ENCODE measurements around the gene PDZRN4.
"Not testable (repeated sequence)": the region's sequence is repeated elsewhere in the genome, so short reads cannot be mapped to it uniquely, and the experiment has no call there.

The PDZRN4 gene

DNA sequence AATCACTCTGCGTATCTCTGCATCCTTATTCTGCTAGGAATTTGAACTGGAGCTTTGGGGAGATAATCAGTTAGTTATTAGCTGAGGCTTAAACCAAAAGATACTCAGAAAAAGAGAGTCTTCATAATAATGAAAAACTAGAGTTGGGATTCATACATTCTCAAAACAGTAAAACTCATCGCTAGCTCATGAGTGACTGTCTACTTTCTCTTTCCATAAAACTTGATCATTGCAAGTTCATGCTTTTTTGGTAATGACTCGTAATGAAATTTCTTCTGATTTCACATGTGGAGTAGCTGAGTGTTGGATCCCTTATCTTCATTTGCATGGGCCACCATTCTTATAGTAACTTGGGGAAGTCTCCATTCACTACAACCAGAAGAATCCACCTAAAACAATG, 397.7 kb downstream of the PDZRN4 start:
- DNase-seq, result no peak

DNA sequence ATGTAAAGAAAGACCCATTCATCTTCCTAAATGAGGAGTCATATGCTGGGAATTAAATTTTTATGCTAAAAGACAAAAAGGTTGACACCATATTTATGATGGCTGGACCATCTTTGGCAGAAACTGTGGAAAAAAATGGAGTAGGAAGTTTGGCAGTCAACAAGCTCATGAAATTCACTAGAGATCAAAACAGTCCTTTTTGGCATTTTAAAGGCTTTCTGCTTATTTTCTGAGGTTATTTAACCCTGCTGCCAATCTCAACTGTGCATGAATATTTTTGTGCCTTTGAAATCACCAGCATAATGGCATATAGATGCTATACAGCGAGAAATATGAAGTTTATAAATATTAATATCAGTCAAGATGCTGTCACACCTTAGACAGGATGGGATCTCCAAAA, 399.5 kb downstream of the PDZRN4 start:
- DNase-seq, result no peak

DNA sequence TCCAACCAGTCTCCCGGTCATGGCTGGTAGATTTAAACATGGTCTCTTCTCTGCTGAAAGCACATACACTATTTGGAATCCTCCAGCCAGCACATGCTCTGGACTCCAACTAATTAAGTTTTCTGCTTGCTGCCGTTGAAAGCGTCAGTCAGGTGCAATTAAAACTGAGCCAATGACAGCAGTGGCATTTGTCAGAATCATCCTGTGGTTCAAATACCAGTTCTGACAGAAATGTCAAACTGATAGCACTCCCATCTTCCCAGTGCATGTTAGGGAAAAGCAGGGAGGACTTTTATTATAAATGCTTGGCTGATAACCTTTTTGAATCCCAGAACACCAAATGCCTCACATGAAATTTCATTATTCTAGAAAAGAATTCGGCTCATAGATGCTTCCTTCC, 401.8 kb downstream of the PDZRN4 start:
- no peak for DNase-seq

DNA sequence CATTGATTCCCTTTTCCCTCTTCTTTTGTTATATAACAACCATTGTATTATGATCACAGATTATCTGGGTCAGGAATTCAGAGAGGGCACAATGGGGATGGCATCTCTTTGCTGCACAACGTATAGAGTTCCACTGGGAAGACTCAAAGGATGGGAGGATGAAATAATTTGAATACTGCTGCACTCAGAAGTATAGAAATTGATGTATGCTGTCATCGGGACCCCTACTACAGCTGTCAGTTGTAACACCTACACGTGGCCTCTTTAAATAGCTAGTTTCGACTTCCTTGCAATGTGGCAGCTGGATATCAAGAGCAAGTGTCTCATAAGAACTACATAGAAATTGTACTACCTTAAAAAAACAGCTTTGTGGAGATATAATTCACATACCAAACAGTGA, 408.1 kb downstream of the PDZRN4 start:
- DNase-seq, result no peak

DNA sequence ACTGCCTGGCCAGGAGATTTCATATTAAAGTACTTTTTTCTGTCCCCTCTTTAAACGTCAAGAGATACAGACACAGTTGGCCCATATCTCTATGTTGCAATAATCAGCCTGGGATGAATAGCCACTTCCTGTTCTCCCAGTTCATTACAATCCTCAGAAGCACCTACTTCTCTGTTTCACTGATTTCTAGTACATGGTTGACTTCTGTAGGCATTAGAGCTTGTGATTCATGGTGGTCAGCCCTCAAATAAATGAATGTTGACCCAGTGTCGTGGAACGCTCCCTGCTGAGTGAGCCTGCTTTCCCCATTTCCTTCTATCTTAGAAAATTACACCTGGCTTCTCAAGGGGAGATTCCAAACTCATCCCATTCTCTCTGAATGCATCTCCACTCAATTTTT, 416.7 kb downstream of the PDZRN4 start:
- no peak for DNase-seq

DNA sequence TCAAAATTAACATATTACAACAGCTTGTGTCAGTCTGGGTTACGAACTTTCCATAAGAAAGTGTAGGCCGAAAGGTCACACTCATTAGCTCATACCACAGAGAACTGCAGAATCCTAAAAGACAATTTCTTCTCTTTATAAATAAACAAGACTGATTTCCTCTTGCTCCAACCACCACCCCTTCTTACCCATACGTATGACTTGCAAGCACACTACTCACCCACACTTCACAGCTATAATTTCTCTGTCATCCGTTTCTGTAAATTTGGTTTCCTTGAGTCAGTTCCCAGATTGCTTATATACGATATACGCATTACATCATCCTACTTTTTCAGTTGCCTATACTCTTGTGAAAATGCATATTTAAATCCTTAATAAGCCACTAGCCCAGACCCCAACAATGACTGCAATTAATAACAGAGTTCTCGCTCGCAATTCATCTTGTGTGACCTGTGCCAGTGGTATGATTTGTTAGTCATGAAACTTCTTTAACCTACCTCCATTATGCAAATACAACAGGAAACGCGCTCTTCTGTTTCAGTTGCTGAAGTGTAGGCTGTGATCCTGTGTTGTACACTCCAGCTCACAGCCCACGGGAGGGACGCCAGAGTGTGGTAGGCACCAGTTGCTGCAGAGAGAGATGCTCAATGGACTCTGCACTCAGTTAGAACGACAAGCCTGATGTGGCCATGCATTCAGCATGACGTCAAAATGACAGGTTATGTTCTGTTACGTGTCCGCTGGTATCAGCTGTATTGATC, 417.6 kb downstream of the PDZRN4 start:
- DNase-seq, result no peak

DNA sequence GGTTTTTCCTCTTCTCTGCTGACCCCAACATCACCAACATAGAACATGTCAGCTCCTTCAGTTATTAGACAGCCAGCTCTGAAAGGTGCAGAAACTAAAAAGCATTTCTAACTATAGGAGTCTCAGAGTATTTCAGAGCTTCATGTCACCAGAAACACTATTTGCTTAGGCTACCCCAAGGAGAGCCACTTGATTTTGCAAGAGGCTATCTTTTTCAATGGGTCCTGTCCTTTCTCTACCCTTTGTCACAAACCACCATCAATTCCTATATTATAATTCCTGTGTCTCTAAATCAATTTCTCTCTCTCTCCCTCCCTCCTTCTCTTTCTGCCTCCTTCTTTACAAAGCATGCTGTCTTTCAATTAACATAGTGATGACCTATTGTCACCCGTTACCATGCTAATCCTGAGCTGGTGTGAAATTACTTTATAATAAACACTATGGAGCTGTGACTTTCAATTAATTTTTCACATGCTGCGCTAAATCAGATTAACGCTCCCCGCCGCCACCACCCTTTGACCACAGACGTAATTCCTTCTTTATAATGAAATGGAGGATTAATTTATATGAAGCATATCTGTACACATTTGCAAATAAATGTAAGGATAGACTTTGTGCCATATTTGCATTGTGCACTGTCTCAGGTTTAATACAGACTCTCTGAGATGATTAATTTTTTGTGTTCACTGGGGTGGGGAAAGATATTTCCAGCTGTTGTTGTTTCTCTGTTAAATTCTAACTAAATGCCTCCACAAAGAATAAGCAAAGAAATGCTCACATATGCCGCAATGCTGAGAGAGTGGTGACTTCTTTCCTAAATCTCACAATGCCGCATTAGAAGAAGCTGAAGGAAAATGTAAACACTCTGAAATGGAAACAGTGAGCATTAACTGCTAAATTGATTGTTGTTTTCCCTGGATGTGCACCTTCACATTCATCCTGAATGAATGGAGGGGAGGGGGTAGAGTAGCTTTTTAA, 418.6 kb downstream of the PDZRN4 start:
- DNase-seq, result no peak

DNA sequence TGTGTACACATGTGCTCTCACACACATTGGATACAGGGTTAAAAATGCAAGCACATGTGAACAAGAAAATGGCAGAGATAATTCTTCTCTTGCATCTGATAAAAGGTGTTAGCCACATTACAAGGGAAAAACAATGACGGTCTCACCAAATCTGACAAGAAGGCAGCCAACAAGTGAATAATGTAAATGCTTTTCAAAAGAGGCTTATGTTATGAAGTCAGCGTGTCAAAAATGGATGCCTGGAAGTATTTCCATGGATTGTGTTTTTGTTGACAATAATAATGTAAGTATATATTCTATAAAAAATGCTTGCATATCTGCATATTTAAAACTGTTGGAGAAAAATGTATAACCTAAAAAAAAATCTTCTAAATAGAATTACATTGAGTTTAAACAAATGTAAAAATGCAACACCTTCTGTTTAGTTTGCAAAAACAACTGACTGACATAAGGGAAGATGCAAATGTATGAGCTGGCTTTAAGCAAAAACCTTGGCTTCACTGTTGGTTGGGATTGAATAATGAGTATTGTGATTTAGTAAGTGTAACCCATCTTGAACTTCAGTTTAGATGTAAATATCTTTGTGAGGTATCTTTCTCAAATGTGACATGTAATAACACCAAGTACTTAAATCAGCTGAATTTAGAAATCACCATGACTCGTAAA, 424.9 kb downstream of the PDZRN4 start:
- DNase-seq, result no peak

DNA sequence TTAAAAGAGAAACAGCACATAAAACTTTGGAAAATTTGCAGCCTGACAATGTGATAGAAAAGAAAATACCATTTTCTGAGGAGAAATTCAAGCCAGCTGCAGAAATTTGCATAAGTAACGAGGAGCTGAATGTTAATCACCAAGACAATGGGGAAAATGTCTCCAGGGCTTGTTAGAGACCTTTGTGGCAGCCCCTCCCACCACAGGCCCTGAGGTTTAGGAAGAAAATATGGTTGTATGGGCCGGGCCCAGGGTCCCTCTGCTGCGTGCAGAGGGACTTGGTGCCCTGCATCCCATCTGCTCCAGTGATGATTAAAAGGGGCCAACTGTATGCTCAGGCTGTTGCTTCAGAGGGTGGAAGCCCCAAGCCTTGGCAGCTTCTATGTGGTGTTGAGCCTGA, 427.1 kb downstream of the PDZRN4 start:
- DNase-seq, result not testable (repeated sequence)

DNA sequence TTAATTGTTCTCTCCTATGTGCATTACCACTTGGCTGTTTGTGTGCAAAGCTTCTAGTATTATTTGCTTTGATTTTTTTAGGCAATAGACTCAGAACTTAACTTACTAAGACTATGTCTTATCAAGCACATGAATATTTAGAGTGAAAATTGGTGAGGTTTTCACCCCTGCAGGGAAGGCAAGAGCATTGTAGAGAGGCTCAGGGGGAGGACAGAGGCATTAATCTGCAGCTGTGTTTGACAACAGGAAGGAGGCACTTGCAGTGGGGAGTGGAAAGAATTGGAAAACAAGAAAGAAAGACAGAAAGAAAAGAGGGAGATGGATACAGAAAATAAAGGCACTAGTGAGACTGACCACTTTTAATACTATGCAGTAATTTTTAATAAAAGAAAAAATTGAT, 431.6 kb downstream of the PDZRN4 start:
- no peak for DNase-seq

DNA sequence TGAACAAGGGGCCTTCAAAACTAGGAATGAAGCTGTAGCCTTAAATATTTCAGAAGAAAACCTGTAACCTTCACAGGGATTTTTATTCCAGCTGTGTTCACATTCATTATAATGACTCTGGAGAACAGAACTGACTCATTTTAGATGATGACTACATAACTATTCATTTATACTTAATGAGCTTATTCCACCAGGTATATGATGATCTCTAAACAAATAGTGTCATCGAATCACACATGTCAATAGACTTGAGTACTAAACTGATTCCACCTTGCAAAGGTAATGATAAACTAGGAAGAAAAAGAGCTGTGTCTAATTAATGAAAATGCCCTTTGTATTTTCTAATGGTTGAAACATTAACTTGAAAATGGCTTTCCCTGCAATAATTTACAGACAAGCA, 433.2 kb downstream of the PDZRN4 start:
- DNase-seq, result no peak

Measured in NCI-H1436 (cell line).